GM21423 (cell line): ENCODE data around the gene PSMG4.

ENCODE experiments used
- ATAC-seq: cut with Tn5 transposase; IDR thresholded peaks from one replicate; pipeline ENCODE4 v1.9.1; 2021; ENCODE audit warnings: mild to moderate bottlenecking, moderate library complexity; ENCODE audit not compliant: unreplicated experiment

PSMG4 gene

DNA sequence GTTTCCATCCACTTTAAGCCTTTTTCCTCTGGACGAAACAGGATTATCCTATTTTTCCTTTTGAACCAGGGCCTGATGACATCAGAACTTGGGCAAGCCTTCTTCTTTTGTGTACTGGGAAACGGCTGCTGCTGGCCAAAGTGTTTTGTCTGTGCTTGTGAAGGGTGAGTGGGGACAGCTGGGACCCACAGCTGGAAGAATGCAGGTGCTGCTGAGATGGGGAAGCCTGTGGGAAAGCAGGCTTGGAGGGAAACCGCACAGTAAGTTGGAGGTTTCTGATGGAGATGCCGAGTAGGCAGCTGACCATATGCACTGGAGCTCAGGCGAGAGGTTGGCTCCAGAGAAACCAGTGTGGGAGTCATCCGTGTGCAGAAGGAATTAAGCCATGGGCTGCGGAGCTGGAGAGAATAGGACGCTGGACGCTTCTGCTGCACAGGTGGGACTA lies 8.5 kb upstream of the PSMG4 start:
- no peak for ATAC-seq

DNA sequence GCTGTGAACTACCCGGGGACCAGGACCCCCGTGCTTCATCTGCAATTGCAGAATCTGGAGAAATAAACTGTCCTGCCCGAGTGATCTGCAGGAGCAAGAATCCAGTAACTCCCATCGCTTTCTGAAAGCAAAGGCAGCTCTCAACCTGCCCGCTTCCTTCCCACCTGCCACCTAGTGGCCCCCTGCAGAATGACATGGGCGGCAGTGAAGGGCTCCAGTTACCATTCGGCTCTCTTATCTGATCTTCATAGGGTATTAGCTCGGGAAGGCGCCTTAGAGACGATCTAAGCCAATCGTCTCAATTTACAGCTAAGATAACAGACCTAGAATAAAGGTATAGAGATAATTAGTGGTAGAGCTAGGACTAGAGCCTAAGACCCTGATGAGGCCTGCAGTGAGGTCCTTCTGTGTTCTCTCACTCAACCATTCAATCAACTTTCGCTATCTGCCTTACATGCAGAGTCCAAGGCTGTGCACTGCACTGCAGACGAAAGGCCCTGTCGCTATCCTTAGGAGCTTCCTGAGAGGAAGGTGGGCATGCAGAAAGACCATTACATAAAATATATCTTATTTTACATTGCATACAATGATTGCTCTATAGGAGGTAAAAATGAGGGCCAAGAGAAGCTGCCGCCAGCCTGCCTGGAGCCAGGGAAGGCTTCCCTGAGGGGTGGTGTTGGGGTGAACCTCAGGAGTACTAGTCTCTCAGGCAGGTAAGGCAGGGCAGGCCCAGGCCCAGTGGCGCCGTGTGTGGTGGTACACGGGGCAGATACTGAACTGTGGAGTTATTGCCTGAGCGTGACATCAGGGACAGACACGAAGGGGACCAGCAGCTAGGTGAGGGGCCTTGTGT lies 7.1 kb upstream of the PSMG4 start:
- peak; percentile 73 for ATAC-seq

DNA sequence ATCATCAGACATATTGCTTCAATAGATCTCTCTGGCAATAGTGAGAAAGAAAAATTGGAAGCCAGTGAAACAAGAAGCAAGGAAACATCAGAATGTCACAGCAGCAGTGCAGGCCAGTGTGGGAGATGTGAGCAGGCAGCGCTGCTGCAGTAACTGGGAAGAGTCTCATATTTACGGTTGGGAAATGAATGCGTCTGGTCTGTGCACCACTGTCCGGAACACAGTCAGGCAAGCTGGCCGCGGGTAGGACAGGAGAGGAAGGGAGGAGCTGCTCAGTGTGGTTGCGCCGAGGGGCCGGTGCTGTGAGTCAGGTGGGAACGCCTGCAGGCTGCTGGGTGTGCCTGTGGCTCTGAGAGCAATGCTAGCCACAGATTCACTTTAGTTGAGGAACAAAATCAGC lies 6.4 kb upstream of the PSMG4 start:
- no peak for ATAC-seq

DNA sequence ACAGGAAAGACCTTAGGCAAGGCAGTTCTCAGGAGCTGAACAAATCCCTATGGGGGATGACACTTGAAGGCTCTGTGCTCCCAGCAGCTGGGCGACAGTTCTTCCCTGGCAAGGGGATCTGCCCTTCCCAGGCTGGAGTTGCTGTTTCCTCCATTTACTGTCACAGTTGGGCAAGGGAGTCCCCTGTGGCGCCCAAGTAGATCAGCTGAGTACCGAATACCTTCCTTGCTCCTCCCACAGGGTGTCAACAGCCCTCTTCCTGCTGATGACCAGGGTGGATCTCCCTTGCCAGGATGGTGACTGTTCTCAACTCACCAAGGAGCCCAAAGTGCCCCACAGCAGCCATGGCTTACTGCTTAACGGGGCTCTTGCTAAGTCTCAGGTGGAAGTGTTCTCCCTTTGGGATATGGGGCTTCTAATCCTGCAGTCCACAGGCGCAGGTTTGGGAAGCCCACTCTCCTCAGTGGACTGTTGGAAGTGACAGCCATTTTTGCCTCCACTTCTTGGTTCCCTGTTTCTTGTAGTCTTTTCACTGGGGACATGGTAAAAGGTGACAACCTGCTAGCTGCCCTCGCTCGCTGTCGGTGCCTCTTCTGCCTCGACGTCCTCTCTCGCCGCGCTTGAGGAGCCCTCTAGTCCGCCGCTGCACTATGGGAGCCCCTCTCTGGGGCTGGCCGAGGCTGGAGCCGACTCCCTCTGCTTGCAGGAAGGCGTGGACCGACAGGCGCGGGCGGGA lies 5.7 kb upstream of the PSMG4 start:
- no peak for ATAC-seq

DNA sequence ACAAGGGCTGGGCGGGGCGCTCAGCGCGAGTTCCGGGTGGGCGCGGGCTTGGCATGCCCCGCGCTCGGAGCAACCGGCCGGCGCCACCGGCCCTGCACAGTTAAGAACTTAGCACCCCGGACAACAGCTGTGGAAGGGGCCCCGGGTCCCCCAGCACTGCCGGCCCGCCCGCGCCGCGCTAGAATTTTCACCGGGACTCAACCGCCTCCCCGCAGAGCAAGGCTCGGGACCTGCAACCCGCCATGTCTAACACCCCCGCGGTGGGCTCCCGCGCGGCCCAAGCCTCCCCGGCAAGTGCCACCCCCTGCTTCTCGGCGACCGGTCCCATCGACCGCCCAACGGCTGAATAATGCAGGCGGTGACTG lies 5.2 kb upstream of the PSMG4 start:
- no peak for ATAC-seq

DNA sequence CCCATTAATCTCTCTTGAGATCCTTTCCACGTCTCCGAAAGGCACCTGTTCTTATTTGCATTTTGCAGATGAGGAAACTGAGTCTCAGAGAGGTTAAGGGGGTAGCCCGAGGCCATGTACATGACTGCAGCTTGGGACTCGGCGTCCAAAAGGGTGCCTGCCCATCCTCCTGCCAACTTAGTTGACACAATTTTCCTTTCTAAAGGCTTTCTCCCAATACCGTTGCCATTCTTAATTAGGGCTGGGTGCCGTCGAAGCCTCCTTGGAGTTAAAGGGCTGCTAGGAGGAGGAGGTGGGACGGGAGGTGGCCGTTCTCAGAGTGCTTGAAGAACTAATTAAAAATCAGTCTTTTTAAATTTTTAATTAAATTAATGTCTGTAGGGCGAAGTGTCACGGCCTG lies 546 bp upstream of the PSMG4 start:
- ATAC-seq: no peak

DNA sequence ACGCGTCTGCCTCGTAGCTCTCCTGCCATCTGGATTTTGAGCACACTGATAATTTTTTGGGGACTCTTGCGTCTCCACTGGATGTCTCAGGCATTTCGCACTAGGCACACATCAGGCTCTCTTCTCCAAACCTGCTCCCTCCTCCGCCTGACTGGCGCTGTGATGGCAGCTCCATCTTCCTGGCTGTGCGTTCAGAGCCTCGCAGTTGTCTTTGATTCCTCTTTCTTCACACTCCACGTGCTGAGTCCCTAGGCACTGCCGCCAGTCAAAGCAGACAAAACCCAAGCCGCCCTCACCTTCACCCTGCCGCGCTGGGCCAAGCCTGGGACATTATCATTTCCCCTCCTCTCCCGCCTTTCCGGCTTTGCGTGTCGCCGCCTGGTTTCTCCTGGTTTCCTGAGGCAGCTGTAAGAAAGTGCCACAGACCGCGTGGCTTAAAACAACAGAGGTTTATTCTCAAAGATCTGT lies 778 bp downstream of the PSMG4 start:
- peak; percentile 36 for ATAC-seq

DNA sequence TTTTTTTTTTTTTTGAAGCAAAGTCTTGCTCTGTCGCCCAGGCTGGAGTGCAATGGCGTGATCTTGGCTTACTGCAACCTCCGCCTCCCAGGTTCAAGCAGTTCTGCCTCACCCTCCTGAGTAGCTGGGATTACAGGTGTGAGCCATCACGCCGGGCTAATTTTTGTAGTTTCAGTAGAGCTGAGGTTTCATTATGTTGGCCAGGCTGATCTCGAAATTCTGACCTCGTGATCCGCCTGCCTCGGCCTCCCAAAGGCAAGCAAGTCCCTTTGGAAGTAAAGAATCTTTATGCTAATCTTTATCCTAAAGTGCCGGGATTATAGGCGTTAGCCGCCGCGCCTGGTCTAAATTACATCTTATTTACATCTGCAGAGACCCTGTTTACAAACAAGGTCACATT lies 1.5 kb downstream of the PSMG4 start:
- ATAC-seq: no peak

DNA sequence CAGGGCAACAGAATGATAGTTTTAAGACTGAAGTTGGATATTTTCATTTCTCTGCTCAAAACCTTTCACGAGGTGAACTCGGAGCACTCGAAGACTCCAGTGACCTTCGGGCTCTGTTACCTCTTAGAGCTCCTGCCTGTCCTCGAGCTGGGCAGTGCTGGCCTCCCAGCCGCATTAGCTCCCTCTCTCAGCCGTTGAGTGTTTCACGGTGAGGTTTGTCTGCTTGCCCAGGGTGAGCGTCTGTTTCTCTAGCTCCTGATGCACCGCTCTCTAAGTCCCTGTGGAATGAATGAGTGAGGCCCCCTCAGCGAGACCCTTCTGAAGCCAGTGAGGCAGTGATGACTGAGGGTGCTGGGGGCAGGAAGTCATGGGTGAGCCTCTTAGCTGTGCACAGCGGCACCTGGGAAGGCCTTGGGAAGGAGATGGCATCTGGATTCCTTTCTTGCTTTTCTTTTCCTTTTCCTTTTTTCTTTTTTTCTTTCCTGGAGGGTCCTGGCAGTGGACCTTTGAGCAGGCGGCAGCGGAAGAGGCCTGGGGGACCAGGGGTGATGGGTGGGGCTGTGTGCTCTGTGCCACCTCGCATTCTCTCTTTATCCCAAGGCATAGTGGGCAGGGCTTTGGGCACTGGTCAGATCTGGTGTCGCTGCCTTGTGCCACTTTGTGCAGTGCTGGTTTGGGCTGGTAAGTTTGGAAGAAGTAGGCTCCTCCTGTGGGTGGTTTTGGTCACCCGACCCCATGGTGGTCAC lies 2.2 kb downstream of the PSMG4 start:
- ATAC-seq: no peak

DNA sequence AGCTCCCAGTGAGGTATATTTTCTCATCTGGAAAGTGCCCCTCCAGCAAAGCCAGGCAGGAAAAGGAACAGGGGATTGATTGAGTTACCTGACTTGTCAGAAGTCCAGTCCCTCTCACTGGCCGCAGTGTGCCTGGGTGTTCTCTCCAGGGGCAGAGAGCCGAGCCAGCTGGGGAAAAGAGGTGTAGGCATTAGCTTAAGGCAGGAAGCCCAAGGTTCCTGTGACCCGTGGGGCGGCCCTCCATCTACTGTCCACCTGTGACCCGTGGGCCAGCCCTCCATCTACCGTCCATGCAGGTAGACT lies 2.7 kb downstream of the PSMG4 start:
- no peak for ATAC-seq

DNA sequence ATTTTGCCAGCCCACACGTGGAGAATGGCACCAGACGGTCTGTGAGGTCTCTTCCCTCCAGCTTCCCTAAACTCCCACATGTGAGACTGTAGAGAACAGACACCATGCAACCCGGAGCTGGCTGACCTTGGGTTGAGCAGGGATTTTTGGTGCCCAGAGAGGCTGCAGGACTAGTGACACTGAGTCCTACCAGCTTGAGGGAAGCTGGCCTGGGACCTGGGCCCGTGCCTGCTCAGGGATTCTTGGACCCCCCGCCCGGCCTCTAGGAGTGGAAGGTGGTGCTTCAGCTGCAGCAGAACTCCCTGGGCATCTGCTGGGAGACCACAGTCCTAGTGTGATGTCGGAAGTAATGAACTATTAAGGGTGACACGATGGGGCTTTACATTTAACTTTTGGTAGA lies 3.2 kb downstream of the PSMG4 start:
- no peak for ATAC-seq

DNA sequence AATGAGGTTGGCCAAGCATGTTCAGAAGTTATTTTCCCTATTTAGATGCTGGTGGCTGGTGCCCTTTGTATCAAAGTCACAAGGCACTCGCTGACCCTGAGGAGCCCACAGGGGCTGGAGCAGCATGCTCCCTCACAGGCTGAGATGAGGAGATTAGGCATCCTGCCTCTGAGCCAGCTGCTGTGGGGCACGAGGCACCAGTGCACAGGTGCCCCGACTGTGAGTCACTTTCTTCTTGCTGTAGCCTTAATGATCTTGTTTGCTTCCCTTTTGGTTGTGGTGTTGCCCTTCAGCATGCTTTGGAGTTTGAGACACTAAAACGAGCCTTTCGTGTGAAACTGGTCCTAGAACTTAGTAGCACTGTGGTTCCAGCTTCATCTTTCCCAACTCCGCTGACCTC lies 4.3 kb downstream of the PSMG4 start:
- no peak for ATAC-seq

DNA sequence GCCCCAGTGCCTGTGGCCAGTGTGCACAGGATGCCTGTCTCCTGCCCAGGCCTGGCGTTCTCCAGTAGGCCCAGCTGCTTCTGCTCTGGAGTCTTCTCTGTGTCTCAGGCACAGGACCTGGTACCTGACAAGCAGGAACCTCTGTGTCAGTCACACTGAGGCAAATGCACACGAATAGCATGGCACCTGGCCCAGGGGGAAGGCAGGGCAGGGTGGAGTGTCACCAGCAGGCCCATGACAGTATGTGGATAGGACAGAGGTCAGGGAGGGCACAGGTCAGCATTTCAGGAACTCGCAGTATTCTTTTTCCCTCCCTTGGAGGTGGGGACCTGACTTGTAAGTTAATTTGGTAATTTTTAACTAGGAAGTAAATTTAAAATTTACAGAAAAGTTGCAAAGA lies 5.6 kb downstream of the PSMG4 start:
- no peak for ATAC-seq

DNA sequence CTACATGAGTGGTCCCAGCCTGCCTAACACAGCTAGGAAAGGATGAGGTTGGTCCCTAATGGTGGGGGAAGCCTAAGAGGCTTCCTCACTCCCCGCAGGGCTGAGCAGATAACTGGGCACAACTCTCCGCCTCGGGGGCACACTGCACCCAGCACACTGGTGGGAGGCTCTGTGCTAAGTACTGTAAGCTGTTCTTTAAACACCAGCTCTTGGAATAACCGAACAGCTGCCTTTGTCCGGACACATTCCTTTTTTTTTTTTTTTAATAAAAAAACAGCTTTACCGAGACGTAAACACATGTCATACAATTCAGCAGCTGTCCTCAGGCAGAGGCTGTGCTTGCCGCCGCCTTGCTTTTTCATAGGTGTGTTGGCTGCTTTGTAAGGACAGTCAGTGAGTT lies 6.9 kb downstream of the PSMG4 start:
- ATAC-seq: no peak

DNA sequence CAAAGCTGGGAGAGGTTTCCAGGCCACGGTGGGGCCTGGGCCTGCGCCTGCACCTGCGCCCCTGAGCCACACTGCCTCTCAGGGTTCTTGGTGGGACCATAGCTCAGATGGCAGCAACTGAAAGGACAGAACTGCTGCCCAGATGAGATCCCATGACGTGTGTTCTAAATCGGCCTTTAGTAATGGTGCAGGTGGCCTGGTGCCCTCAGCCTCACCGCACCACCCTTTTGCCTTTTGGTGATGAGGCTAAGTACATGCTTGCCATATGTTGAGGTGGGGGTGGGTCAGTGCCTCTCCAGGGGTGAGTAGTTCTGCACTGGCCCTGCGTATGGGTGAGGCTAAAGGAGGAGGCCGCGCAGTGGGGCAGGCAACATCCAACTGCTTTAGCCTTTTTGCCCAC lies 7.4 kb downstream of the PSMG4 start:
- no peak for ATAC-seq

DNA sequence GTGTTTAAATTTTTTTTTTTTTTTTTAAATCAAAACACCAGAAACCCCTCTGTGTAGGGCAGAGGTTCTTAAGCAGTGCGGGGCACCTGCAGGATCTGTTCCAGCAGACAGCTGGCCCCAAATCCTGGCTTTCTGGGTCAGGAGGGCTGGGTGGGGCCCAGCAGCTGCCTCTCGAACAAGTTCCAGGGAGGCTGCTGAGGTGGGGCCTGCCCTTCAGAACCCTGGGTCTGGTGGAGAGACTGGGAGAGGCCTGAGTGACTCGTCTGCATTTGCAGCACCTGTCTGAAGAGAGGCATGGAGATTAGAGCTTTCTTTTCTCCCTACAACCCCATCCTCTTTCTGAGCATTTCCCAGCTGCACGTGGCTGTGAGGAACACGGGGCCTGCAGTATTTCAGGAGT lies 8.4 kb downstream of the PSMG4 start:
- ATAC-seq: no peak

DNA sequence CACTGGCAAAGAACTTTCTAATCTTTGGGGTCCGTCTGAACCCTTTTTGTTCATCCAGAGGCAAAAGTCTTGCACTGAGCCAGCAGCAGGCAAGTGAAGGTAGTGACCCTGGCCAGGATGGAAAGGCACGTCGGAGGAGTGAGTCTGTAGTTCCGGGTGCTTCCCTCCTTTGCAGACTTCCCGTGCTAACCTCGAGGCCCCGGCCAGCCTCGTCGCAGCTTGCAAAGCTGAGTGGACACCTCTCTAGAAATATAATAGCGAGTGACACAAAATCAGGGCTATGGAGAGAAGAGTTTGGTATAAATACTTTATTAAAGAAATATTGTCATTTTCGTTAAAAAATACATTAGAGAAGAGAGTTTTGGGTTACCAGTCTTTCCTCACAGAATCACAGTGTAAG lies 9.9 kb downstream of the PSMG4 start:
- ATAC-seq: no peak

DNA sequence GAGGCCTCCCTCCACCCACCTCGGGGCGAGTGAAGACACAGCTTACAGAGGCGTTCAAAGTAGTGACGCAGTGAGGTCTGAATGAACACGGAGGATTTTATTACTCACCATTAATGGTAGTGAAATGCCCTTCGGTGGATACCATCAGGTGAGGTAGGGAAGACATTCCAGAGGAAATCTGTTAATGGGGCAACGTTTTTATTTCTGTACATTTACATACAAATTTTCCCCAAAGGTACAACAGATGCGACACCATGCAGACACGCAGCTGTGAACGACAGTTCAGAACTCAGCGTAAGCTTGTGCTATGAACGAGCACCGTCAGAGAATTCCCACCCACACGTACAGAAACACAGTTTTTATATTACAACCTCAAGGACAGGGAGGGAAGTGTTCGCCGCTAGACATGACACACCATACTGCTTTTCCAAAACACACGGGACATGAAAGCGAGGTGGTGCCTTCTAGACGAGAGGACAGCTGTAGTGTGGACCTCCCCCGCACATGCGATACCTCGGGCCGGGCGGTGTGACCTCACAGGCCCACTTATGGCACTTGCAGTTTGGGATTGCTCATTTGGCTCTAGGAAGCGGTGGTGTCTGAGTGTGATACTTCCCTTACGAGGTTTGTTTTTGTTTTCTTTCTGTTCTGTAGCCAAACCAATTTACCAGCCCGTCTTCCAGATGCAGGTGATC lies 10.7 kb downstream of the PSMG4 start:
- no peak for ATAC-seq

DNA sequence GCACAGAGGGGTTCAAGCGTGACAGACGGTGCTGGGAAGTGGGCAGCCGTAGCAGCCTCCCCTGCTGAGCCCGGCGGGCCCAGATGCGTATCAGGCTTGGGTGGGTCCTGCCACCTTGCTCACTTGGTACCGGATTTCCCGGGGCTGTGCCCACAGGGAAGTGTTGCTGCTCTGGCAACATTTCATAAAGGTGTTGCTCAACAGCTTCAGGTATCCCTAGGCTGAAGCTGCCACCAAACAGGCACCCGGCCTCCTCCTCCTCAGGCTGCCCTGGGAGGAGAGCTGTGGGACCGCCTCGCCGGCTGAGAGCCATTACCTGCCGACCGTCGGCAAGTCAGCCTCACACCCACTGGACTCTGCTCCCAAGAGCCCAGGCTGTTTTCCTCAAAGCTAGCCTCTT lies 11.5 kb downstream of the PSMG4 start:
- no peak for ATAC-seq

DNA sequence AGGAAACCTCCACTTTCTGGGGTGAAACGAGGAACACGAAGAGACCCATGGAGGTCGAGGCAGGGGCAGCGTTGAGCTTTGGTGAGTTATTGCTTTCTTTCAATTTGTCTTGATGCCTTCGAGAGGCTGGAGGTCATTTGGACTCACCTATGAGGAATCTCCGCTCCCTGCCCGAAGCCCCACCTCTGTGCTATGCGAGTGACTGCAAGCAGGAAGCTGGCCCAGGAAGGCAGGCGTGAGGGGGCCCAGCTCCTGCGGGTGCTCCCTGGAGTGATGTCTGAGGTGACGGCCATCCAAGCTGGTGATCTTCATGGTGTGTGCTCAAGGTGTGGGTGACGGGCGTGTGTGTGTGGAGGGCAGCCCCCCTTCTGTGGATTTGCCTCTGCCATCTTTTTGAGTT lies 13.0 kb downstream of the PSMG4 start:
- no peak for ATAC-seq

DNA sequence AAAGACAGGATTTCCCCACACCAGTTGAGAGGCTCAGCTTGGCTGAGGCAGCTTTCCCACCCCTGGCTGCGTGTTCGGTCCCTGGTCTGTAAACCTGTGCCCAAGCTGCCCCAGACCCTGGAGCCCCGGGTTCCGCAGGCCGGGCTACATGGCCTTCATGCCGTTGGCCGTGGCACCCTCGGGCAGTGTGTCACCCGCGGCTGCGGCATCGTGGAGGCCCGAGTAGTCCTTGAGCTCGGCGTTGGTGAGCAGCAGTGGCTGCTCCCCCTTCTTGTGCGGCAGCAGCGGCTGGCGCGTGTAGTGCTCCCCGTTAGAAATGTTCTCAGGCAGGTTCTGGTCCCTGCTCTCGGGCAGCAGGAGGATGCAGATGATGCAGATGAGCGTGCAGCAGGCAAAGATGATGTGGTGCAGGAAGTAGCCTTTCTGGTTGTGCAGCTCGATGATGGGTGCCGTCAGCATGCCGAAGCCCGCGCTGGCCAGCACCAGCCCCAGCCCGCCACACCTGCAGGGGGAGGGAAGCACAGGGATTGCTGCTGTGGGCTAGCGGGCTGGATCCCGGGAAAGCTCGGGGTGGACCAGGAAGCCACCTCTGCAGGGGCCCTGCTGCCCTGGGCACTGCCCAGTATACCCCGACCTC lies 14.3 kb downstream of the PSMG4 start:
- ATAC-seq: no peak
